NCI-H1105 treated with DMSO at 0.1 percent for 48 hours (cell line): ENCODE data around the gene SOX8.

Experiments used
- DNase-seq: peaks from one replicate; lab custom pipeline; 2025; lab: John Stamatoyannopoulos, UW

The SOX8 gene

GRCh38 chr16:974001-974601, 7.5 kb upstream of the SOX8 start:
- no peak for DNase-seq

DNA sequence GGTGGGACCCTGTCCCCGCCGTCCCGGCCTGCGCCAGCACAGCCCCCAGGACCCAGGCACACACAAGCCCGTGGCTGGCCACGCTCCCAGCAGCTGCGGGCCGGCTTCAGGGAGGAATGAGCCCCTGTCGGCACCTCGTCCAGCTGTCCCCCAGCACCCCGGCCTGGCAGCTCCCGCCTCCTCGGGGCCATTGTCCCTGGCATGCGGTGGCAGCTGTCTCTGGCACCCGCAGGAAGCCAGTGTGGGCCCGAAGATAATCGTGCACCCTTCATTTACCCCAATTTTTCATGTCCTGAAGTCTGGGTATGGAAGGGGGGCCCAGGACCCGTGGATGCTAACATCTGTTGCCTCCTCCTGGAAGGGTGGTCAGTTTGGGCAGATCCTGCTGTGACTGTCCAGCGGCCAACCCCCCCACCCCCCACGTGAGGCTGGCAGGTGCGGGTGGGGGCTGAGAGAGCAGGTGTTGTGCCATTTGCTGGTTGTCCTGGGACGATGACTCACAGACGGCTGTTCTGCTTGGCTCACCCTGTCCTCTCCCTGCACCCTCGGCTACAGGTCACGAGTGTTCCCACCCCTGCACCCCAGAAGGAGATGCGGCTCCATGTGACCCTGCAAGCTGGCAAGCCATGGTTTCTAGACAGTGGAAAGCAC, 6.8 kb upstream of the SOX8 start:
- no peak for DNase-seq

DNA sequence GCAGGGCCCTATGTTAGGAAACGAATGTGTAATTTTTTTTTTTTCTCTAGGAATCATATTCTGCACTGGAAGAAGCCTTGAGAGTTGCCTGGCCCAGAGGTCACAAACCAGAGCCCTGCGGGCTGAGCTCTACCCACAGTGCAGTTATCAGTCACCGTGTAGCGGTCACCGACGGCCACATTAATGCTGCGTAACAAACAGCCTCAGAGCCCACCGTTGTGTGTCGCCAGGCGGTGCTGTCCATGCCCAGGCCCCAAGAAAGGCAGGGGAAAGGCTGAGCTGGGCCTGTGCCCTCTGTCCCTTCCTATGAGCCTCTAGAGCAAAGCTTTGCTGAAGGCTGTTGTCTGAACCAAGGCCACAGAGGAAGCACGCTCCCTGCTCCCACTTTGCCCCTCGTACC, 6.3 kb upstream of the SOX8 start:
- DNase-seq: no peak

DNA sequence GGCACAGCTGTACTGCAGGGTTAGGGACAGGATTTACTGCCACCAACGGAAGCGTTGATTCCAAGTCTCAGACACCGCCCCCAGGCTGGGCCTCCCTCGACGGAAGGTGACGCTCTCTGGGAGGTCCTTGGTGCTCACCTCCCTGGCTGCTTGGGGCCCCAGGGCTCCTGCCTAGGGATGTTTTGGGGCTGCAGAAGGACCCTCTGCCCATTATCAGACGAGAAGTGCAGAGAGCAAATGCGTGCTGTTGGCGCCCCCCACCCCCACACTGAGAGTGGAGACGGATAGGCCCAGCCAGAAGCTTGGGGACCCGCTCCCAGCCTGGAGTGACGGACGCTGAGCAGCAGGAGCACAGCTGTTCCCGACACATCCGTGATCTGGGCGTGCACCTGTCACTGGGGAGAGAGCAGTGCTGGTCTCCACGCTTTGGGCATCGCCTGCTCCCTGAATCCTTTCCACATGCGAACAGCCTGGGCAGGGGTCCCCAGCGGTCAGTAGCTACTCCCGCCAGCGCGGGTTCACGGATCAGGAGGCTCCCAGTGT, 5.1 kb upstream of the SOX8 start:
- no peak for DNase-seq

GRCh38 chr16:977081-977701, 4.4 kb upstream of the SOX8 start:
- no peak for DNase-seq

DNA sequence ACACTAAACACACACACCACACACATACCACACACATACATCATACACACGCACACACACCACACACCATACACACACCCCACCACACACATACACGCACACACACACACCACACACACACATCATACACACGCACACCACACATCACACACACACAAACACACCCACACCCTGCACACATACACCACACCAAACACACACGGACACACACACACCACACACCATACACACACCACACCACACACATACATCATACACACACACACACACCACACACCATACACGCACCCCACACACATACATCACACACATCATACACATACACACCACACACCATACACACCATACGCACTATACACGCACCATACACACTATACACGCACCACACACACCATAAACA, 3.7 kb upstream of the SOX8 start:
- no peak for DNase-seq

GRCh38 chr16:978403-978802, 3.2 kb upstream of the SOX8 start:
- no peak for DNase-seq

DNA sequence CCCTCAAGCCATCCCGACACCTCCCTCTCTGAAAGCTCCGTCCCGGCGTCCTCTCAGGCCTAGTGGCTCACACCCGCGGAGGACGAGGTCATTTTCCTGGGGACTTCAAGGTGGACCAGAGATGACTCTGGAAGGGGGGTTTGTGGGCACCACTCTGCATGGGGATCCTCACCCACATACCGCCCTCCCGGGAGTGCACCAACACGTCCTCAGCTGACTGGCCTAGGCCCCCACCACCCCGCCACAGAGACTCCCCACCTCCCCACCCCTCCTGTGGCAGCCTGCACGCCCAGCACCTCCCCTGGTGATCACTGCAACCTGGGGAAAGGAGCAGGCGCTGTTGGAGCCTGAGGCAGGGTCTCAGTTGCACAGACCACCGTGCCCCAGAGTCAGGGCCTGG, 2.4 kb upstream of the SOX8 start:
- DNase-seq: no peak

DNA sequence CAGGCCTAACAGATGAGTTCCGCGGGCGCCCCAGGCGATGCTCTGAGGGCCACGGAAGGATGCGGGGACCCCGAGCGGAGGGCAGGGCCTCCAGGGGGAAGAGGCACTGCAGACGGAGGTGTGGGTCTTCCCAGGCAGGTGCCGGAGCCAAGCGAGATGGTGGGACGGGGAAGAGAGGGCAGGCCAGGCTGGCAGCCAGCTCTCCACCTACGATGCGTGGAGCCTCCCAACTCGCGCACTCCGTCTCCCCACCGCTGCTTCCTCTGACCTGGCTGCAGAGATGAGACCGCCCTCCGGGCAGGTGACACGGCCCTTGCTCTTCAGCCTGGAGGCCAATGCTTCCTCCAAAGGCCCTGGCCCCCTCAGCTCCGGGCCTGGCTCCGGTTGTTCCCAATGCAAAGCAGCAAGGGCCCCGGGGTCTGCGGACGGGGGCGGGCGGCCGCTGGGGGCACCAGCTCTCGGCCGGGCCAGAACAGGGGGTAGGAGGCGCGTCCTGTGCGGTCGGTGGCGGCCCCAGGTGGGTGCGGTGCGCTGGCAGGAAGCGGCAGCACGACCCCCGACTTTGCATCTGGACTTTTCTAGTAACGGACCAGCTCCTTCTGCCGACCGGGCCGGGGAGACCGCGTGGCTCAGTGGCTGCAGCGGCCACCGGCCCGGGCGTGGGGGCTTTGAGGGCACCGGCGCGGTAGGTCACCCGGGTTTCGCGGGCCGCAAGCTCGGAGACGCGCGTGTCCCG, 1.5 kb upstream of the SOX8 start:
- no peak for DNase-seq

GRCh38 chr16:980595-980854, 1.0 kb upstream of the SOX8 start:
- no peak for DNase-seq

GRCh38 chr16:982145-983043, 824 bp downstream of the SOX8 start:
- peak; percentile 11 for DNase-seq

- no peak for DNase-seq
These were observed 1.8 kb downstream of the SOX8 start for GRCh38 chr16:983044-984030.

- no peak for DNase-seq
These were observed 2.6 kb downstream of the SOX8 start for GRCh38 chr16:984121-984694.

DNA sequence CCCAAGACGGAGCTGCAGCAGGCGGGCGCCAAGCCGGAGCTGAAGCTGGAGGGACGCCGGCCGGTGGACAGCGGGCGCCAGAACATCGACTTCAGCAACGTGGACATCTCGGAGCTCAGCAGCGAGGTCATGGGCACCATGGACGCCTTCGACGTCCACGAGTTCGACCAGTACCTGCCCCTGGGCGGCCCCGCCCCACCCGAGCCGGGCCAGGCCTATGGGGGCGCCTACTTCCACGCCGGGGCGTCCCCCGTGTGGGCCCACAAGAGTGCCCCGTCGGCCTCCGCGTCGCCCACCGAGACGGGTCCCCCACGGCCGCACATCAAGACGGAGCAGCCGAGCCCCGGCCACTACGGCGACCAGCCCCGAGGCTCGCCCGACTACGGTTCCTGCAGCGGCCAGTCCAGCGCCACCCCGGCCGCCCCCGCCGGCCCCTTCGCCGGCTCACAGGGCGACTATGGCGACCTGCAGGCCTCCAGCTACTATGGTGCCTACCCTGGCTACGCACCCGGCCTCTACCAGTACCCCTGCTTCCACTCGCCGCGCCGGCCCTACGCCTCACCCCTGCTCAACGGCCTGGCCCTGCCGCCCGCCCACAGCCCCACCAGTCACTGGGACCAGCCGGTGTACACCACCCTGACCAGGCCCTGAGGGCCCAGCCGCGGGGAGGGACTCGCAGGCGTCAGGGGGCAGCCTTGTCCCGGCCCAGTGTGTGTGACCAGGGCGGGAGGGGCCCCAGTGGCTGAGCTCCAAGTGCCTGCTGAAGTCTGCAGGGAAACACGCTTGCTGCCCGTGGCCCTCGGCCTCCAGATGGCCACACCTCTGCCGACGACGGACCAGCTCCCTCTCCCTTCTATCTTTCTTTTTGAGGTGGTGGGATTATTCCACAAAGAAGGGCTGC, 3.4 kb downstream of the SOX8 start:
- no peak for DNase-seq

DNA sequence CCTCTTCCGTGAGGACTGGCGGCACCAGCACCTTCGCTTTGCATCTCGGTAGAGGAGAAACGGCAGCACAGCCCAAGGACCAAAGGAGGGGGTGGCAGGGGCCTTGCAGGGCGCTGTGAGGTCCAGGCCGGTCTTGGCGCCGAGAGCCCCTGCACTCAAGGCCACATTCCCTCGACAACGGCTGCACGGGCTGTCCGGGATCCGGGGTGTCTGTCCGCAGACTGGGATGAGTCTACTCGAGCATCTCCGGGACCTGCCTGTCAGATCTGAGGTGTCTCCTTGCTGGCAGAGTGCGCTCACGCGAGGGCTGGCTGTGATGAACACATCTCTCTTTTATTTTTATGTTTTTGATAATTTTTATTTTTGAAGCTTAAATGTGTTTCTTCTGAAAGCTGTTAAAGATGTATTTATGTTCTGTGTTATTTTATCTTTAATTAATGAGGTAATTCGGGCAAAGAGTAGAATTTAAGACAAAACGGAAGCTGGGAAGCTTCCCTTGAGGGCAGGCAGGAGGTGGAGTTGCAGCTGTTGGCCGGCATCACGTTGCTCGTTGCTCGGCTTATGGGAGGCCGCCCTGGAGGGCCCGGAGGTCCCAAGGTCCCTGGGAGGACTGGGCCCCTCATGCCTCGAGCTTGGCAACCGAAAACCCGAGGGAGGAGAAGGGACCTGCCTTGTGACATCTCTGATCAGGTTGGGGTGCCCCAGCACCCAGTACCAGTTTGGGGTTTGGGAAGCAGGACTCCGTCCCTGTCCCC, 4.3 kb downstream of the SOX8 start:
- no peak for DNase-seq

DNA sequence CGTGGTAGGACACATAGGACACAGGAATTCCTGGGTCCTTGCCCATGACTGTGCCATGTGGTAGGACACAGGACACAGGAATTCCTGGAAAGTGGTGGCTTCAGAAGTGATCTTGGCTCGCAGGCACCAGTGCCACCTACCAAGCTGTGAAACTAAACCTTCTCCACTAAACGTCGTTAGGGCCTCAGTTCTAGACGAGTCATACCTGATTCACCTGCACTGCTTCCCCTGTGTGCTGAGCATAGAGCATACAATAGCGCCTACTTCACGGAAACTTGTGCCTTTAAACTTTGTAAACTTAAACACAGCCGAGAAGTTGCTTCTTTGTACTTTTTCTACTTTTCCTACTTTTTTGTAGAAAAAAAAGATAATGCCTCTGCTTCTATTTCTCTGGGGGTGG, 4.8 kb downstream of the SOX8 start:
- no peak for DNase-seq

DNA sequence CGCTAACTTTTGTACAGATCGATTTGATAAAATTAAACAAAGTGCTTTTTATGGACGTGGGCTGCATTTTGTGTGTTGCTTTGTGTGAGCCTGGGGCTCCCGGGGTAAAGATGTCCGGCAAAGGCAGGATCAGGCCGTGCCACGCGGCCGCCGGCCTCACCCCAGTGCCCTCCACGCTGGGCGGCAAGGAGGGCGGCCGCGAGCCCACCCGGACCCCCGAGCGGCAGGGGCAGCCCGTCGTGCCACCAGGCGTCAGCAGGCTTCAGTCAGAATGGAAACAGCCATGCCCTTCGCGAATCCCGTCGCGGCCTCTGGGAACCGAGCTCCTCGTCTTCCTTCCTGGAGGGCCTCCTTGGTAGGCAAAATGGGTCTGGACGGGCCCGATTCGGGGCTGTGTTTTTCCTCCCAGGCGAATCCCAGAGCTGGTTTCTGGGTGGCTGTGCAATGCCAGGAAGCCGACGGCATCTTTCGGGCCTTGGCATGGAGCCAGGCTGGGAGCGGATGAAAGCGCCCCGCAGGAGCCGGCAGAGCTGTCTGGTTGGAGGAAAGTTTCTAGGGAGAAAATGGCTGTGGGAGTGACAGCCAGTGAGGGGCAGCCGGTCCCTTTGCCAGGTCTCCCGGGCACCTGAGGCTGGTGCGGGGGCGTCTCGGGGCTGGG, 5.5 kb downstream of the SOX8 start:
- DNase-seq: peak; percentile 23

- no peak for DNase-seq
These were observed 6.3 kb downstream of the SOX8 start for GRCh38 chr16:987906-988305.
